HL-60 (cell line): Measurements from ENCODE around the gene GRK6.

Source experiments
- GABPA ChIP-seq: IDR thresholded peaks from 2 replicates; pipeline ENCODE4 v1.6.1; 2012; ENCODE audit warnings: low read depth
- POLR2AphosphoS5 ChIP-seq: IDR thresholded peaks from 2 replicates; pipeline ENCODE4 v1.6.1; 2012; ENCODE audit warnings: low read depth
- TF ChIP-seq, protein P1 (sequence below): IDR thresholded peaks from one replicate; pipeline ENCODE4 v1.5.1; 2011; ENCODE audit warnings: low read length, control low read depth, inconsistent platforms; ENCODE audit not compliant: insufficient read depth
- TF ChIP-seq, protein P2 (sequence below): IDR thresholded peaks from 2 replicates; pipeline ENCODE4 v1.6.1; 2012; ENCODE audit warnings: low read depth; ENCODE audit not compliant: insufficient replicate concordance

DNA sequence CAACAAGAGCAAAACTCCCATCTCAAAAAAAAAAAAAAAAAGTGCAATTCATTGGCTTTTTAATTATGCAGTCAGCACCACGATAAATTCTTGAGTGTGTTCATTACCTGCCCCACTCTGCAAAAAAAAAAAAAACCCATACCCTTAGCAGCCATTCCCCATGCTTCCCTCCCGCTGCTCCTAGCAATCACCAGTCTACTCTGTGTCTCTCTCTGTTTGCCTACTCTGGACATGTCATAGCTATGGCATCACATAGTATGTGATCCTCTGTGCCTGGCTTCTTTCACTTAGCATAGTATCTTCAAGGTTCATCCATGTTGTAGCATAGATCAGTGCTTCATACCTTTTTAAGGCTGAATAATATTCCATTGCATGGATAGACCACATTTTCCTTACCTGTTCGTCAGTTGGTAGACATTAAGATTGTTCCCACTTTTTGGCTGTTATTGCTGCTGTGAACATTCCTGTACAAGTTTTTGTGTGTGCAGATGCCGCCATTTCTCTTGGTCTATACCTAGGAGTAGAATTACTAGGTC, 13.1 kb downstream of the GRK6 start:
- TF ChIP-seq, protein P1, sequence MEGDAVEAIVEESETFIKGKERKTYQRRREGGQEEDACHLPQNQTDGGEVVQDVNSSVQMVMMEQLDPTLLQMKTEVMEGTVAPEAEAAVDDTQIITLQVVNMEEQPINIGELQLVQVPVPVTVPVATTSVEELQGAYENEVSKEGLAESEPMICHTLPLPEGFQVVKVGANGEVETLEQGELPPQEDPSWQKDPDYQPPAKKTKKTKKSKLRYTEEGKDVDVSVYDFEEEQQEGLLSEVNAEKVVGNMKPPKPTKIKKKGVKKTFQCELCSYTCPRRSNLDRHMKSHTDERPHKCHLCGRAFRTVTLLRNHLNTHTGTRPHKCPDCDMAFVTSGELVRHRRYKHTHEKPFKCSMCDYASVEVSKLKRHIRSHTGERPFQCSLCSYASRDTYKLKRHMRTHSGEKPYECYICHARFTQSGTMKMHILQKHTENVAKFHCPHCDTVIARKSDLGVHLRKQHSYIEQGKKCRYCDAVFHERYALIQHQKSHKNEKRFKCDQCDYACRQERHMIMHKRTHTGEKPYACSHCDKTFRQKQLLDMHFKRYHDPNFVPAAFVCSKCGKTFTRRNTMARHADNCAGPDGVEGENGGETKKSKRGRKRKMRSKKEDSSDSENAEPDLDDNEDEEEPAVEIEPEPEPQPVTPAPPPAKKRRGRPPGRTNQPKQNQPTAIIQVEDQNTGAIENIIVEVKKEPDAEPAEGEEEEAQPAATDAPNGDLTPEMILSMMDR, result no peak
- TF ChIP-seq, protein P2, sequence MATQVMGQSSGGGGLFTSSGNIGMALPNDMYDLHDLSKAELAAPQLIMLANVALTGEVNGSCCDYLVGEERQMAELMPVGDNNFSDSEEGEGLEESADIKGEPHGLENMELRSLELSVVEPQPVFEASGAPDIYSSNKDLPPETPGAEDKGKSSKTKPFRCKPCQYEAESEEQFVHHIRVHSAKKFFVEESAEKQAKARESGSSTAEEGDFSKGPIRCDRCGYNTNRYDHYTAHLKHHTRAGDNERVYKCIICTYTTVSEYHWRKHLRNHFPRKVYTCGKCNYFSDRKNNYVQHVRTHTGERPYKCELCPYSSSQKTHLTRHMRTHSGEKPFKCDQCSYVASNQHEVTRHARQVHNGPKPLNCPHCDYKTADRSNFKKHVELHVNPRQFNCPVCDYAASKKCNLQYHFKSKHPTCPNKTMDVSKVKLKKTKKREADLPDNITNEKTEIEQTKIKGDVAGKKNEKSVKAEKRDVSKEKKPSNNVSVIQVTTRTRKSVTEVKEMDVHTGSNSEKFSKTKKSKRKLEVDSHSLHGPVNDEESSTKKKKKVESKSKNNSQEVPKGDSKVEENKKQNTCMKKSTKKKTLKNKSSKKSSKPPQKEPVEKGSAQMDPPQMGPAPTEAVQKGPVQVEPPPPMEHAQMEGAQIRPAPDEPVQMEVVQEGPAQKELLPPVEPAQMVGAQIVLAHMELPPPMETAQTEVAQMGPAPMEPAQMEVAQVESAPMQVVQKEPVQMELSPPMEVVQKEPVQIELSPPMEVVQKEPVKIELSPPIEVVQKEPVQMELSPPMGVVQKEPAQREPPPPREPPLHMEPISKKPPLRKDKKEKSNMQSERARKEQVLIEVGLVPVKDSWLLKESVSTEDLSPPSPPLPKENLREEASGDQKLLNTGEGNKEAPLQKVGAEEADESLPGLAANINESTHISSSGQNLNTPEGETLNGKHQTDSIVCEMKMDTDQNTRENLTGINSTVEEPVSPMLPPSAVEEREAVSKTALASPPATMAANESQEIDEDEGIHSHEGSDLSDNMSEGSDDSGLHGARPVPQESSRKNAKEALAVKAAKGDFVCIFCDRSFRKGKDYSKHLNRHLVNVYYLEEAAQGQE, result no peak
- TF ChIP-seq POLR2AphosphoS5, result no peak
- TF ChIP-seq GABPA, result no peak
